Gastrocnemius medialis (tissue), 4 donors: ENCODE data around the gene SLC1A5.

Experiments
- POLR2A ChIP-seq, 2 donors: fragments of 450-650 bp; IDR thresholded peaks; one replicate each; pipeline ENCODE4 v1.6.1; 2017; ENCODE audit warnings: antibody characterized with exemption in 2 of 2, mild to moderate bottlenecking in 2 of 2, moderate library complexity in 2 of 2
- TF ChIP-seq, protein P1 (sequence below), 5 experiments: fragments of 450-650 bp in 3 of 5; fragments of 200-600 bp in 2 of 5; sonication (generic) in 2 of 5; IDR thresholded peaks in 4 of 5; conservative IDR thresholded peaks in 1 of 5; 1 replicate in 4 of 5; 2 replicates in 1 of 5; pipeline ENCODE4 v1.5.1; 2016 to 2019; ENCODE audit warnings: antibody characterized with exemption in 5 of 5, mild to moderate bottlenecking in 3 of 5, moderate library complexity in 3 of 5

DNA sequence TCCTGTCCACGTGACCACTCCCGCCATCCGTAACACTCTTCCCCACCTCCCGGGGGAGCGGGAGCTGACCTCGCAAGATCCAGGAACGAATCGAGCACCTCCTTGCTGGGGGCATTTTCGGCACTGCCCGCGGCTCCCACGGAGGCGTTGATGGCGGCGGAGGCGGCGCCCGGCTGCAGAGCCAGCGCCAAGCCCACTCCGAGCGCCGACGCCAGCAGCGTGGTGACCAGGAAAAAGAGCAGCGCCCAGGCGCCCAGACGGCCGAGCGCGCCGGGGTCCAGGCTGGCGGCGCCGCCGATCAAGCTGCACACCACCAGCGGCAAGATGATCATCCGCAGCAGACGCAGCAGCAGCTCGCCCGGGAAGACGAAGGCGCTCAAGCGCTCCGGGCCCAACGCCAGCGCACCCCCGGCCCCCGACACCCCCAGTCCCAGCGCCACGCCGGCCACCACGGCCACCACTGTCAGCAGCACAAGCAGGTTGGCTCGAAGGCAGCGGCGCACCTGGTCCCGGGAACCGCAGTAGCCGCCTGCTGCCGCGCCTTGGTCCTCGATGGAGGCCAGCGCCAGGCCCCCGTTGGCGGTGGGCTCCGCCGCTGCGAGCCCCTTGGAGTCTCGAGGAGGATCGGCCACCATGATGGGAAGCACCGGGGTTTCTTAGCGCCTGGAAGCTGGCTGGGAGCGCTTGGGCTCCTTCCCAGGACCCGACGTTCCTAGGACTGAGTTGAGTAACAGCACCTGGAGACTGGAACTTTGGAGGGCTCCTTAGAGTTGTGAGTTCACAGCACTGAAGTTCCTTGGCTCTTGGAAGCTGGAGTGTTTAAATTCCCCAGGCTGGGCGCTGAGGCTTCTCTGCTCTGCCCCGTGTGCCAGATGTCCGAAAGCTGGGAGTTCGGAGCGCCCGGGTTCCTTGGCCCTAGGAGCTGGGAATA, 798 bp downstream of the SLC1A5 start:
- TF ChIP-seq, protein P1, sequence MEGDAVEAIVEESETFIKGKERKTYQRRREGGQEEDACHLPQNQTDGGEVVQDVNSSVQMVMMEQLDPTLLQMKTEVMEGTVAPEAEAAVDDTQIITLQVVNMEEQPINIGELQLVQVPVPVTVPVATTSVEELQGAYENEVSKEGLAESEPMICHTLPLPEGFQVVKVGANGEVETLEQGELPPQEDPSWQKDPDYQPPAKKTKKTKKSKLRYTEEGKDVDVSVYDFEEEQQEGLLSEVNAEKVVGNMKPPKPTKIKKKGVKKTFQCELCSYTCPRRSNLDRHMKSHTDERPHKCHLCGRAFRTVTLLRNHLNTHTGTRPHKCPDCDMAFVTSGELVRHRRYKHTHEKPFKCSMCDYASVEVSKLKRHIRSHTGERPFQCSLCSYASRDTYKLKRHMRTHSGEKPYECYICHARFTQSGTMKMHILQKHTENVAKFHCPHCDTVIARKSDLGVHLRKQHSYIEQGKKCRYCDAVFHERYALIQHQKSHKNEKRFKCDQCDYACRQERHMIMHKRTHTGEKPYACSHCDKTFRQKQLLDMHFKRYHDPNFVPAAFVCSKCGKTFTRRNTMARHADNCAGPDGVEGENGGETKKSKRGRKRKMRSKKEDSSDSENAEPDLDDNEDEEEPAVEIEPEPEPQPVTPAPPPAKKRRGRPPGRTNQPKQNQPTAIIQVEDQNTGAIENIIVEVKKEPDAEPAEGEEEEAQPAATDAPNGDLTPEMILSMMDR (IDR thresholded peaks at IDR 0.05 in 4 of 5, conservative IDR thresholded peaks at IDR 0.05 in 1 of 5) = no peak
- no peak for TF ChIP-seq POLR2A (IDR thresholded peaks at IDR 0.05)
